ENCODE measurements around the gene OXA1L.
A peak's percentile ranks its signal among the peaks of the same experiment; 100 is the strongest.
"Not testable (repeated sequence)": the region's sequence is repeated elsewhere in the genome, so short reads cannot be mapped to it uniquely, and the experiment has no call there.

The OXA1L gene

GRCh38 chr14:22802860-22803686 lies 36.6 kb downstream of the OXA1L start:
- no peak for DNase-seq

- DNase-seq = no peak
These were observed 37.1 kb downstream of the OXA1L start for GRCh38 chr14:22803687-22803974.

GRCh38 chr14:22805235-22805634 lies 38.7 kb downstream of the OXA1L start:
- not testable (repeated sequence) for DNase-seq

GRCh38 chr14:22807432-22808087 lies 41.1 kb downstream of the OXA1L start:
- no peak for DNase-seq

GRCh38 chr14:22808388-22809209 lies 42.1 kb downstream of the OXA1L start:
- DNase-seq = no peak

- no peak for DNase-seq
These were observed 45.2 kb downstream of the OXA1L start for GRCh38 chr14:22811722-22812121.

- no peak for DNase-seq
These were observed 46.3 kb downstream of the OXA1L start for GRCh38 chr14:22812744-22813143.

- DNase-seq = no peak
These were observed 46.7 kb downstream of the OXA1L start for GRCh38 chr14:22813145-22813544.

GRCh38 chr14:22814373-22814772 lies 47.9 kb downstream of the OXA1L start:
- DNase-seq = no peak

- no peak for DNase-seq
These were observed 48.6 kb downstream of the OXA1L start, which contains the start of gene SLC7A7 for GRCh38 chr14:22814941-22815713. SLC7A7 (minus strand) TSS chr14:22815435; CDS start chr14:22813398, 2,037 bp downstream.

GRCh38 chr14:22819151-22819988 lies 52.9 kb downstream of the OXA1L start:
- peak; percentile 13 for DNase-seq

- DNase-seq = no peak
These were observed 54.2 kb downstream of the OXA1L start for GRCh38 chr14:22820731-22821130.

- DNase-seq = no peak
These were observed 54.9 kb downstream of the OXA1L start for GRCh38 chr14:22821193-22822015.

GRCh38 chr14:22822016-22822570 lies 55.6 kb downstream of the OXA1L start:
- no peak for DNase-seq

Measured in midbrain (tissue), 1 donor.